Retinal pigment epithelial cell (primary cell): ENCODE data around the gene PTGFRN.
"Not testable (repeated sequence)": the region's sequence is repeated elsewhere in the genome, so short reads cannot be mapped to it uniquely, and the experiment has no call there.

Source experiments
- DNase-seq: peaks from one replicate; pipeline ENCODE4 v3.0.0-alpha.2; 2010; ENCODE audit warnings: low read depth
- H3K4me3 ChIP-seq: 2 replicates; pipeline ENCODE4 v1.5.1; 2011; ENCODE audit warnings: mild to moderate bottlenecking, low read length, control low read depth, moderate library complexity
- CTCF ChIP-seq: conservative IDR thresholded peaks from 2 replicates; pipeline ENCODE4 v1.5.1; 2011; ENCODE audit warnings: low read depth, low read length, control low read depth, inconsistent platforms

Gene PTGFRN

GRCh38 chr1:116962987-116963639 is 53.4 kb downstream of the PTGFRN start:
- no peak for TF ChIP-seq CTCF
- DNase-seq, result no peak
- no peak overlapping the region for H3K4me3 ChIP-seq

GRCh38 chr1:116966791-116967190 is 57.1 kb downstream of the PTGFRN start:
- H3K4me3 ChIP-seq, result no peak overlapping the region
- no peak for DNase-seq
- no peak for TF ChIP-seq CTCF

- no peak for DNase-seq
- TF ChIP-seq CTCF, result no peak
- no peak overlapping the region for H3K4me3 ChIP-seq
These were observed 59.0 kb downstream of the PTGFRN start for GRCh38 chr1:116968724-116969123.

- DNase-seq, result peak; percentile 33
- no peak overlapping the region for H3K4me3 ChIP-seq
- no peak for TF ChIP-seq CTCF
These were observed 61.6 kb downstream of the PTGFRN start for GRCh38 chr1:116971258-116971860.

GRCh38 chr1:116971965-116972673 is 62.4 kb downstream of the PTGFRN start:
- no peak overlapping the region for H3K4me3 ChIP-seq
- no peak for DNase-seq
- TF ChIP-seq CTCF, result no peak

- TF ChIP-seq CTCF, result no peak
- no peak overlapping the region for H3K4me3 ChIP-seq
- DNase-seq, result no peak
These were observed 62.9 kb downstream of the PTGFRN start for GRCh38 chr1:116972674-116973030.

- H3K4me3 ChIP-seq, DNase-seq: not testable (repeated sequence)
These were observed 70.6 kb downstream of the PTGFRN start for GRCh38 chr1:116980309-116980708.
